GM18951 (cell line): Measurements from ENCODE around the gene USP36.

Experiments
- POLR2A ChIP-seq: IDR thresholded peaks from 4 replicates; pipeline ENCODE4 v1.6.1; 2011; ENCODE audit warnings: mild to moderate bottlenecking; ENCODE audit not compliant: insufficient read length, insufficient read depth; ENCODE audit errors: extremely low read depth
- in situ Hi-C: fragments of 300-500 bp; cut with MboI; formaldehyde crosslinking; loops from one replicate; pipeline ENCODE4 v1.12.0; 2022; ENCODE audit warnings: low sequenced_read_pairs, mixed read lengths, inconsistent platforms; ENCODE audit not compliant: unreplicated experiment

USP36 gene

GRCh38 chr17:78821961-78822360 lies 18.7 kb downstream of the USP36 start:
- no peak for TF ChIP-seq POLR2A
- in situ Hi-C loops, result loop anchor here (25.0 kb wide), 1 partner anchor 310 kb away; no protein-coding TSS in a partner anchor

- no peak for TF ChIP-seq POLR2A
- in situ Hi-C loops, result loop anchor here (25.0 kb wide), 1 partner anchor 309 kb away; no protein-coding TSS in a partner anchor
These were observed 19.8 kb downstream of the USP36 start for GRCh38 chr17:78820841-78821240.

DNA sequence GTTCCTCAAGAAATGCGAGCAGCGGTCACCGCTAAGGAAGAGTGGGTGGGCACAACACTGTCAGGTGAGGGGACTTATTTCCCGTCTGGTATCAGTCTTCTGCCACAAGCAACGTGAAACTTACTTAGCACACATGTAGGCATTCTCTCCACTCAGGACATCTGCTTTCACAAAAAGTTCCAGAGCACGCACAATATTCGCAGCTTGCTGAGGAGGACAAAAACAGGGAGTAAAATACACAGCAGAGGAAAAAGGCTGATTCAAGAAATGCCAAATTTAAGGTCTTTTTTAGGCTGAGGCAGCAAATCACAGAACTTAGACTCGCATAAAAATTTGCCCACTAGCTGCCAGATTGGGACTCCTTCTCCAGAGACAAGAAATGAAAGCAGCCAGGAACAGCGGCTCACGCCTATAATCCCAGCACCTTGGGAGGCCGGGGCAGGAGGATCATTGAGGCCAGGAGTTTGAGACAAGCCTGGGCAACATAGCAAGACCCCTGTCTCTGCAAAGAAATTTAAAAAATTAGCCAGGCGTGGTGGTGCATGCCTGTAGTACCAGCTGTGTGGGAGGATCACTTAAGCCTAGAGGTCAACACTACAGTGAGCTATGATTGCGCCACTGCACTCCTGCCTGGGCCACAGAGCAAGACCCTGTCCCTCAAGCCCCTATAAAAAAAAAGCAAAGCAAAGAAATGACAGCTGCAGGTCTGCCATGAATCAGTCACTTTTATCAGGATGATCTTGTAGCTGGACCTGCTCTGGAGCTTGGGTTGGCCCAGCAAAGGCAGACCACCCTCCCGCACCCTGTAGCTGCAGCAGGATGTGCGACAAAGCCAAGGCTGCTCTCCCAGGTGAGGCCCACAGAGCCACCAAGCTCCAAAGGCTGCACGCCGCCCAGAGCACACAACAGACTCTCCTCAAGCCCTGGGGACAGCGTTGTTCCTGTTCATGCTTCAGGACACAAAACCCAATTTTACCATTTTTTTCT lies 20.5 kb downstream of the USP36 start:
- no peak for TF ChIP-seq POLR2A
- in situ Hi-C loops, result loop anchor here (25.0 kb wide), 1 partner anchor 308 kb away; no protein-coding TSS in a partner anchor

- no peak for TF ChIP-seq POLR2A
- in situ Hi-C loops, result loop anchor here (25.0 kb wide), 1 partner anchor 307 kb away; no protein-coding TSS in a partner anchor
These were observed 21.2 kb downstream of the USP36 start for GRCh38 chr17:78819402-78819801.

- TF ChIP-seq POLR2A, result no peak
- in situ Hi-C loops, result loop anchor here (25.0 kb wide), 1 partner anchor 307 kb away; no protein-coding TSS in a partner anchor
These were observed 21.7 kb downstream of the USP36 start for GRCh38 chr17:78818932-78819331.

GRCh38 chr17:78818152-78818846 lies 22.3 kb downstream of the USP36 start:
- in situ Hi-C loops, result loop anchor here (25.0 kb wide), 1 partner anchor 306 kb away; no protein-coding TSS in a partner anchor
- no peak for TF ChIP-seq POLR2A

DNA sequence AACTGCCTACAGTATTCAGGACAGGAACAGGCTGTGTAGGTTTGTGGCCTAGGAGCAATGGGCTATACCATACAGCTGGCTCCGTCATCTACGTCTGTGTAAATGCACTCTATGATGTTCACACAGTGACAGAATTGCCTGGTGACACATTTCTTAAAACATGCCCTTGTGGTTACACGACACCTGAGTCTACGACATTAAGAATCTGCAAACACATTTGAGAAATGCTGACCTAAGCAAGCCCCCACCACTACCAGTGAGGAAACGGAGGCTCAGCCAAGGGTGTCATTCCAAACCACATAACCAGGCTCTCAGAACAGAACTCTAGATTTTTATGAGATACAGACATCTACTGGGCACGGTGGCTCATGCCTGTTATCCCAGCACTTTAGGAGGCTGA lies 23.5 kb downstream of the USP36 start:
- in situ Hi-C loops, result loop anchor here (25.0 kb wide), 1 partner anchor 305 kb away; no protein-coding TSS in a partner anchor
- no peak for TF ChIP-seq POLR2A

DNA sequence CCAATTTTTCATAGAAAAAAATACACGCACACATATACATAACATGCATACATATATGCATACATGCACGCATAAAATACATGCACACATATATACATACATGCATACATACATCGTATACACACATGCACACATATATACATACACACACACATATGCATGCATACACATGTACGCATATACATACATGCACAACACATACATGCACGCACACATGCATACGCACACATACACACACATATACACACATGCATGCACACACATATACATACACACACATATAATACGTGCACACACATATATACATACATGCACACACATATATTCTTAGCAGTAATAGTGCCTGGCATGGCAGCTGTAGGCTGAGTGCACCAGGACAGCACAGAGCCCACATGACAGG lies 24.9 kb downstream of the USP36 start:
- in situ Hi-C loops, result loop anchor here (25.0 kb wide), 1 partner anchor 303 kb away; no protein-coding TSS in a partner anchor
- TF ChIP-seq POLR2A, result no peak

GRCh38 chr17:78812855-78813254 lies 27.8 kb downstream of the USP36 start:
- in situ Hi-C loops, result loop anchor here (25.0 kb wide), 1 partner anchor 301 kb away; no protein-coding TSS in a partner anchor
- TF ChIP-seq POLR2A, result no peak

DNA sequence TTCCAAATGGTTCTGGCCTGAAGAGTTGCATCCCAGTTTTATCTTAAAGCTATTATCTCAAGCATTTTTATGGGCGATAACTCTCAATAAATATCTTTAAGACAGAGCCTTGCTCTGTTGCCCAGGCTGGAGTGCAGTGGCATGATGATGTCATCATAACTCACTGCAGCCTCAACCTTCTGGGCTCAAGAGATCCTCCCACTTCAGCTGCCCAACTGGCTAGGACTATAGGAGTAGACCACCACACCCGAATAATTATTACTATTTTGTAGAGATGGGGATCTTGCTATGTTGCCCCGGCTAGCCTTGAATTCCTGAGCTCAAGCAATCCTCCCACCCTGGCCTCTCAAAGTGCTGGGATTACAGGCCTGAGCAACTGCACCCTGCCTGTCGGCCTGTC lies 32.5 kb downstream of the USP36 start:
- no peak for TF ChIP-seq POLR2A
- in situ Hi-C loops, result loop anchor here (25.0 kb wide), 1 partner anchor 296 kb away; no protein-coding TSS in a partner anchor

DNA sequence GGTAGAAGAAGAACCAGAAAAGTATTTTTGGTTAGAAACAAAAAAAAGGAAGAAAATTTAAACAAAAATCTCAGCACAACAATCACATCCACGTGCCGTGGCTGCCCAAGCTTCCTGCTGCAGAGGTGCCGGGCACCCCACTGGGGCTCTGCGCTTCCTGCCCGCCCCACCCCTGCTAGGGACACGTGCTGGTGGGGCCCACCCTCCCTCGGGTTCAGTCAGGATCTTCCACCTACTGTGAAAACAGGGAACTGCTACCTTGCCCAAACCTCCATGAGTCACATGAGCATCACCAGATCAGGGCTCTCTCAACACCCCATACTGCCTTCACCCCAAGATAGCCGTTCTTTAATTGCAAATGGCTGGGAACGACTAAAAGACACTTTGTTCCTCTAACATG lies 34.2 kb downstream of the USP36 start:
- TF ChIP-seq POLR2A, result no peak
- in situ Hi-C loops, result loop anchor here (25.0 kb wide), 1 partner anchor 294 kb away; no protein-coding TSS in a partner anchor

- TF ChIP-seq POLR2A, result no peak
- in situ Hi-C loops, result loop anchor here (25.0 kb wide), 1 partner anchor 293 kb away; no protein-coding TSS in a partner anchor
These were observed 35.3 kb downstream of the USP36 start for GRCh38 chr17:78805301-78805700.

DNA sequence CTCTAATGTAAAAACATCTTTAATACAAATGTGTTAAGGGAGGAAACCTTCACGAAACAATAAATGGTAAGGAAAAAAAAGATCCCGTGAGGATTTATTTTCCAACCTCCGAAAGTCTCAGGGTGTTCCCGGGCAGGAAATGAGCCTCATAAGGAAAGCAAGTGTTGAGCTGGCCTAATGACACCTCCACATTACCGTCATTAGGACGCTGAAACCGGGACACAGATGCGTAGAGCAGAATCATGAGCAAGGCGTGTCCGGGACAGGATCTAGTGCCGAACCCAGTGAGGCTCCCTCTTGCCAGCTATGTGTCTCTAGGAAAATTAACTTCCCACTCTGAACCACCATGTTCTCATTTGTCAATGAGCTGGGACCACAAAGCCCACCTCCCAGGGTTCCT lies 35.8 kb downstream of the USP36 start:
- TF ChIP-seq POLR2A, result no peak
- in situ Hi-C loops, result loop anchor here (25.0 kb wide), 1 partner anchor 292 kb away; no protein-coding TSS in a partner anchor
